Liver (tissue), 9 donors: ENCODE data around the gene MICAL3. TPM values are rescaled to one million over a fixed set of nuclear protein-coding genes. Genes with fewer than 3 reads are reported as not detected.
"Not testable (repeated sequence)": the region's sequence is repeated elsewhere in the genome, so short reads cannot be mapped to it uniquely, and the experiment has no call there.

Experiments used
- DNase-seq: peaks from one replicate; pipeline ENCODE4 v3.0.0-alpha.2; 2017; ENCODE audit warnings: low spot score
- H3K27ac ChIP-seq, 2 donors: one replicate each; pipeline ENCODE4 v1.7.0; 2013; ENCODE audit warnings: inconsistent platforms in 2 of 2, low read length in 2 of 2, control low read depth in 1 of 2, low read depth in 1 of 2, mild to moderate bottlenecking in 1 of 2
- H3K27me3 ChIP-seq, 4 donors: one replicate each; pipeline versions ENCODE4 v1.6.1 to v1.7.0; 2013; ENCODE audit warnings: low read length in 3 of 4, inconsistent platforms in 1 of 4, mild to moderate bottlenecking in 1 of 4, moderate library complexity in 1 of 4; ENCODE audit not compliant: control insufficient read depth in 4 of 4, insufficient read depth in 4 of 4
- H3K36me3 ChIP-seq, 4 donors: one replicate each; pipeline versions ENCODE4 v1.6.1 to v1.7.0; 2013; ENCODE audit warnings: low read length in 3 of 4, mild to moderate bottlenecking in 3 of 4, low read depth in 1 of 4, moderate library complexity in 1 of 4; ENCODE audit not compliant: control insufficient read depth in 4 of 4, insufficient read depth in 3 of 4
- H3K4me1 ChIP-seq, 4 donors: one replicate each; pipeline versions ENCODE4 v1.6.1 to v1.7.0; 2013; ENCODE audit warnings: low read length in 3 of 4, mild to moderate bottlenecking in 3 of 4, moderate library complexity in 1 of 4; ENCODE audit not compliant: control insufficient read depth in 4 of 4, insufficient read depth in 4 of 4
- H3K4me3 ChIP-seq, 3 donors: one replicate each; pipeline versions ENCODE4 v1.6.1 to v1.7.0; 2013; ENCODE audit warnings: low read length in 3 of 3, control low read depth in 1 of 3, low read depth in 1 of 3, mild to moderate bottlenecking in 1 of 3
- H3K9ac ChIP-seq, 2 donors: one replicate each; pipeline ENCODE4 v1.7.0; 2013; ENCODE audit warnings: low read length in 2 of 2, mild to moderate bottlenecking in 2 of 2, moderate library complexity in 2 of 2, control low read depth in 1 of 2, low read depth in 1 of 2
- H3K9me3 ChIP-seq, 4 donors: one replicate each; pipeline versions ENCODE4 v1.6.1 to v1.7.0; 2013; ENCODE audit warnings: low read length in 3 of 4; ENCODE audit not compliant: control insufficient read depth in 4 of 4
- ATF3 ChIP-seq: IDR thresholded peaks from 2 replicates; pipeline ENCODE4 v1.6.1; 2016; ENCODE audit warnings: antibody characterized with exemption
- CTCF ChIP-seq: fragments of 150-350 bp; IDR thresholded peaks from 2 replicates; pipeline ENCODE4 v1.5.1; 2017; ENCODE audit warnings: improper control_type of control experiment, low read depth, low read length; ENCODE audit not compliant: missing input control
- EGR1 ChIP-seq, 2 donors: IDR thresholded peaks; 2 replicates each; pipeline ENCODE4 v1.6.1; 2016 to 2018; ENCODE audit warnings: antibody characterized with exemption in 2 of 2, low read depth in 2 of 2
- FOXA1 ChIP-seq: IDR thresholded peaks from 2 replicates; pipeline ENCODE4 v1.6.1; 2016; ENCODE audit warnings: antibody characterized with exemption
- FOXA2 ChIP-seq: IDR thresholded peaks from 2 replicates; pipeline ENCODE4 v1.6.1; 2016; ENCODE audit warnings: antibody characterized with exemption
- GABPA ChIP-seq, 2 donors: IDR thresholded peaks in 1 of 2; conservative IDR thresholded peaks in 1 of 2; 2 replicates each; pipeline ENCODE4 v1.6.1; 2016; ENCODE audit warnings: antibody characterized with exemption in 2 of 2, mild to moderate bottlenecking in 1 of 2, moderate library complexity in 1 of 2
- HNF4A ChIP-seq, 2 donors: conservative IDR thresholded peaks; 2 replicates each; pipeline ENCODE4 v1.6.1; 2016; ENCODE audit warnings: antibody characterized with exemption in 2 of 2, mild to moderate bottlenecking in 2 of 2
- HNF4G ChIP-seq: IDR thresholded peaks from 2 replicates; pipeline ENCODE4 v1.6.1; 2016; ENCODE audit warnings: antibody characterized with exemption
- JUND ChIP-seq, 2 donors: IDR thresholded peaks; 2 replicates each; pipeline ENCODE4 v1.6.1; 2016; ENCODE audit warnings: antibody characterized with exemption in 2 of 2
- MAX ChIP-seq: IDR thresholded peaks from 2 replicates; pipeline ENCODE4 v1.6.1; 2016; ENCODE audit warnings: antibody characterized with exemption
- NR2F2 ChIP-seq: IDR thresholded peaks from 2 replicates; pipeline ENCODE4 v1.6.1; 2016; ENCODE audit warnings: antibody characterized with exemption
- RAD21 ChIP-seq, 2 donors: IDR thresholded peaks; 2 replicates each; pipeline ENCODE4 v1.6.1; 2016; ENCODE audit warnings: antibody characterized with exemption in 2 of 2, mild to moderate bottlenecking in 2 of 2
- REST ChIP-seq: IDR thresholded peaks from 2 replicates; pipeline ENCODE4 v1.6.1; 2016; ENCODE audit warnings: antibody characterized with exemption, mild to moderate bottlenecking
- RXRA ChIP-seq, 2 donors: IDR thresholded peaks; 2 replicates each; pipeline ENCODE4 v1.6.1; 2017 to 2018; ENCODE audit warnings: antibody characterized with exemption in 2 of 2, mild to moderate bottlenecking in 1 of 2
- SP1 ChIP-seq: IDR thresholded peaks from 2 replicates; pipeline ENCODE4 v1.6.1; 2018; ENCODE audit warnings: antibody characterized with exemption, mild to moderate bottlenecking
- TAF1 ChIP-seq: conservative IDR thresholded peaks from 2 replicates; pipeline ENCODE4 v1.6.1; 2016; ENCODE audit warnings: antibody characterized with exemption, mild to moderate bottlenecking
- YY1 ChIP-seq: IDR thresholded peaks from 2 replicates; pipeline ENCODE4 v1.6.1; 2016; ENCODE audit warnings: antibody characterized with exemption, mild to moderate bottlenecking
- ZBTB33 ChIP-seq: IDR thresholded peaks from 2 replicates; pipeline ENCODE4 v1.6.1; 2016; ENCODE audit warnings: antibody characterized with exemption
- WGBS: extraction: QIAGEN DNeasy Blood & Tissue Kit; methylation state at CpG from one replicate; pipeline ENCODE4 v1.1.7; 2013; 5-methylcytosine and 5-hydroxymethylcytosine counted together
- polyA plus RNA-seq, 2 donors: library from polyadenylated mRNA; stranded (reverse) in 1 of 2; unstranded in 1 of 2; fragments of 200-250 nt in 1 of 2; fragments of >200 nt in 1 of 2; fragmentation: Nextera tagmentation in 1 of 2; extraction: Ambion mirVana in 1 of 2; gene quantifications; one replicate each; pipeline versions ENCODE4 v1.2.1 to v1.2.3, GENCODE V29; 2013 to 2015
- total RNA-seq, 2 donors: library from RNA; depleted of rRNA; stranded (reverse); fragments of >200 nt; gene quantifications; one replicate each; pipeline ENCODE4 v1.2.3, GENCODE V29; 2014
- donor health status: healthy.
- donor health status: healthy.
- donor health status: healthy.
- donor health status: healthy.
- donor health status: healthy.

Gene MICAL3
- total and polyA plus RNA-seq, 4 donors: 6.4 to 38.4 (median 23.4) TPM

GRCh38 chr22:18022876-18023275 lies 1.5 kb downstream of the MICAL3 start:
- Histone ChIP-seq H3K9ac (no peak overlapping the region), H3K4me3 (no peak overlapping the region), H3K27ac (no peak overlapping the region), H3K36me3 (no peaks in the 10 kb centered on the region), H3K27me3 (no peaks in the 10 kb centered on the region), H3K9me3 (no peaks in the 10 kb centered on the region), H3K4me1 (peaks cover 0 to 18% (median 15%) of the 10 kb centered on the region in 4 donors)
- 75% methylated on average over 3 of the region's 3 CpGs for WGBS
- TF ChIP-seq ATF3: no peak
- no peak for TF ChIP-seq JUND (IDR thresholded peaks at IDR 0.05)
- TF ChIP-seq SP1: no peak
- no peak for TF ChIP-seq NR2F2
- TF ChIP-seq FOXA1: no peak
- TF ChIP-seq HNF4G: no peak
- TF ChIP-seq RAD21 (IDR thresholded peaks at IDR 0.05): no peak
- TF ChIP-seq MAX: no peak
- TF ChIP-seq ZBTB33: no peak
- no peak for TF ChIP-seq YY1
- no peak for TF ChIP-seq RXRA (IDR thresholded peaks at IDR 0.05)
- TF ChIP-seq GABPA (IDR thresholded peaks at IDR 0.05 in 1 of 2, conservative IDR thresholded peaks at IDR 0.05 in 1 of 2): no peak
- DNase-seq: no peak

GRCh38 chr22:18021431-18021830 lies 2.9 kb downstream of the MICAL3 start:
- no peak overlapping the region for H3K27ac ChIP-seq
- no peak overlapping the region for H3K9ac ChIP-seq
- WGBS: 97% methylated on average over 2 of the region's 2 CpGs
- H3K9me3 ChIP-seq: no peaks in the 10 kb centered on the region
- no peaks in the 10 kb centered on the region for H3K36me3 ChIP-seq
- H3K4me1 ChIP-seq: peaks cover 1 to 18% (median 15%) of the 10 kb centered on the region in 4 donors
- no peak overlapping the region for H3K4me3 ChIP-seq
- no peak for DNase-seq
- H3K27me3 ChIP-seq: no peaks in the 10 kb centered on the region
- no peak for TF ChIP-seq HNF4A (conservative IDR thresholded peaks at IDR 0.05)
- no peak for TF ChIP-seq GABPA (IDR thresholded peaks at IDR 0.05 in 1 of 2, conservative IDR thresholded peaks at IDR 0.05 in 1 of 2)
- TF ChIP-seq CTCF: no peak
- TF ChIP-seq JUND (IDR thresholded peaks at IDR 0.05): no peak
- no peak for TF ChIP-seq FOXA2
- no peak for TF ChIP-seq NR2F2
- no peak for TF ChIP-seq RAD21 (IDR thresholded peaks at IDR 0.05)
- TF ChIP-seq FOXA1: no peak
- TF ChIP-seq REST: no peak
- no peak for TF ChIP-seq SP1
- TF ChIP-seq YY1: no peak
- TF ChIP-seq TAF1: no peak
- no peak for TF ChIP-seq ZBTB33
- no peak for TF ChIP-seq EGR1 (IDR thresholded peaks at IDR 0.05; ENCODE audit: low read depth in 2 of 2)
- no peak for TF ChIP-seq MAX
- TF ChIP-seq RXRA (IDR thresholded peaks at IDR 0.05): no peak
- TF ChIP-seq ATF3: no peak
- no peak for TF ChIP-seq HNF4G

- not testable (repeated sequence) for H3K9ac ChIP-seq, H3K4me3 ChIP-seq, H3K27ac ChIP-seq, DNase-seq, H3K27me3 ChIP-seq, H3K9me3 ChIP-seq, H3K36me3 ChIP-seq
- WGBS: 96% methylated on average over 2 of the region's 2 CpGs
- H3K4me1 ChIP-seq: peaks cover 1 to 18% (median 15%) of the 10 kb centered on the region in 4 donors
These were observed 3.6 kb downstream of the MICAL3 start for GRCh38 chr22:18020743-18021142.
